GM18502 (cell line): Measurements from ENCODE around the gene CISD2.
"Not testable (repeated sequence)": the region's sequence is repeated elsewhere in the genome, so short reads cannot be mapped to it uniquely, and the experiment has no call there.

Source experiments
- ATAC-seq: cut with Tn5 transposase; IDR thresholded peaks from one replicate; pipeline ENCODE4 v1.9.1; 2021; ENCODE audit warnings: mild to moderate bottlenecking; ENCODE audit not compliant: unreplicated experiment, poor library complexity

Gene CISD2

DNA sequence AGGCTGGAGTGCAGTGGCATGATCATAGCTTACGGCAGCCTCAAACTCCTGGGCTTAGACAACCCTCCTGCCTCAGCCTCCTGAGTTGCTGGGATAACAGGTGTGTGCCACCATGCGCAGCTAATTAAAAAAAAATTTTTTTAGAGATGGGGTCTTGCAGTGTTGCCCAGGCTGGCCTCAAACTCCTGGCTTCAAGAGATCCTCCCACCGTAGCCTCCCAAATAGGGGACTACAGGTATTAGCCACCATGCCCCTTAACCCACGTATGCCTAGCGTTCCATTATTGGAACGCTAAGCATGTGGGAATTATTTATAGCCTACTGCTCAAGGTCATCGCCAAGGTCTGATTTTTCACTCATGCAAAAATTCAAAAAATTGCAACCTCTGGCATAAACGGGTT, 21.1 kb upstream of the CISD2 start:
- ATAC-seq = no peak

DNA sequence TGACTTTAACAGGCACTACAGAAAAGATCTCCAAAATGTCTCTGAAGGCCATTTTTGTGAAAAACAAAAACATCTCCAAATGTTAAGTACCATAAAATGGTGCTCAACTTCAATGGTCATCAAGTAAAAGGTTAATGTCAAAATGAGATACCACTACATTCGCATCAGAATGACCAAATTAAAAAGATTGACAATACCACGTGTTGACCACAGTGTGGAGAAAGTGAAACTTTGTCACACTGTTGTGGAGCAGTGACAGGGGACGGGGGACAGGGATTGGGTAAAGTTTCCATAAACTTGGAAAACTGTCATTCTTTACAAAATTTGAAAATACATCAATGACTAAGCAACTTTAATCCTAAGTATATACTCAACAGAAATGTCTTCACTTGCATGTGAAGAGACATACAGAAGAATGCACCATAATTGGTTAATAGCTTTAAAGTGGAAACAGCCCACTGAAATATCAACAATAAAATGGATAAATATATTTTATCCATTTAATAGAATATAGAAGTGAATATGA, 19.1 kb upstream of the CISD2 start:
- no peak for ATAC-seq

DNA sequence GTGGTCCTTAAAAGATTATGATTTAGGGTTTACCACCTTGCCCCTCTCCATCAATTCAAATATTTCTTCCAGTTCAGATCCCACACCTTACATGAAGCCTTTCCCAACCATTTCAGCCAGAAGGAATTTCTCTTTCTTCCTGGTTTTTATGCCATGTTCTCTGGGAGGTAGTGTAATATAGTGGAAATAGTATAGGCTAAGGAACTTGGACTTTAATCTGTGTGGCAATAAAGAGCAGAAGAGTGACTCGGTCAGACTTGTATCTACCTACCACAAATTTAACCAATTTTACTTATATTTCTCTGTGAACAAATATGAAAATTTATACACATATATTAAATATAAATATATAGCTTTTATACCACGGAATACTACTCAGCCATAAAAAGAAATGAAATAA, 18.4 kb upstream of the CISD2 start:
- ATAC-seq = no peak

DNA sequence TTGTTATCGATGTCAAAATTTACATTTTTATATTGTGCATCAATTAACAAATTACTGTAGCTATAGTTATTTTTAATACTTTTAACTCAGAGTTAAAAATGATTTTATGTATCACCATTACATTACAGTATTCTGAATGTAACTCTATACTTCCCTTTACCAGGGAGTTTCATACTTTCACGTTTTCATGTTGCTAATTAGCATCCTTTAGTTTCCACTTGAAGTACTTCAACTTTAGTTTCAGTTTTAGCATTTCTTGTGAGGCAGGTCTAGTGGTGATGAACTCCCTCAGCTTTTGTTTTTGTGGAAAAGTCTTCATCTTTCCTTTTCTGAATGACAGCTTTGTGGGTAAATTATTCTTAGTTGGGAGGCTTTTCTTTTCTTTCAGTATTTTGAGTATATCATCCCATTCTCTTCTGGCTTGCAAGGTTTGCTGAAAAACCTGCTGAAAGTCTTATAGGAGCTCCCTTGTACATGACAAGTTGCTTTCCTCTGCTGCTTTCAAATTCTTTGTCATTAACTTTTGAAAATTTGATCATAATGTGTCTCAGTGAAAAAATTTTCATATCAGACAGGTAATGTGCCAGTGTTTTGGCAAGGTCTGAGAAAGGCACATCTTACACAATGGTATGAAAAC, 9.8 kb upstream of the CISD2 start:
- ATAC-seq = no peak

DNA sequence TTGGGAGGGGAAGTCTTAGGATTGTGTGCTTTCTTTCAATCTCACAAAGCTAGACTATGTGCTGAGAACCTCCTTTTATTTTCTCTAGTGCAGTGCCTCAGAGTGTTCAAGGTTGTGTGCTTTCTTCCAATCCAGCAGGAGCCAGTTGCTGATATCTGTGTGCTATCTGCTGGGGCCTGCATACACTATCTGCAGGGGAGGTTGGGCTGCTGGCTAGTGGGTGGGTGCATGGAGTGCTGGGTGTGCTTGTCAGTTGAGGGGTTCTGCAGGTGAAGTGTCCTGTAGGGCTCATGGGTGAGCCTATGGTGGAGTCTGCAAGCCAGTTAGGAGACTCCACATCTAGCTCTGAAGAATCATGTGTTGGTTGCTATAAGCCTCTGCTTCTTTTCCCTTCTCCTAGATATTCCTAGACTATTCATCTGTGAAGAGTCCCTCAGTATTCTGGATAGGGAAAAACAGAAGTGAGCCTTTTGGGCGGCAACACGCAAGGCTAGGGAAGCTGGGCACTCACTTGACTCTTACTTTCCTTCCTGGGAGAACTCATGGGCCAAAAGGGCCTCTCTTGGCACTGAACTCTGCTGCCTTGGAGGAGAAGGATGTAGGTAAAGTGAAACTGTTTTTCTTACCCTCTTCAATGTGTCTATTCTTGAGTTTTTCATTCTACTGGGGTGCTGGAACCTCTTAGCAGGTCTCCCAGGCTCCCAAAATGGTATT, 8.0 kb upstream of the CISD2 start:
- no peak for ATAC-seq

DNA sequence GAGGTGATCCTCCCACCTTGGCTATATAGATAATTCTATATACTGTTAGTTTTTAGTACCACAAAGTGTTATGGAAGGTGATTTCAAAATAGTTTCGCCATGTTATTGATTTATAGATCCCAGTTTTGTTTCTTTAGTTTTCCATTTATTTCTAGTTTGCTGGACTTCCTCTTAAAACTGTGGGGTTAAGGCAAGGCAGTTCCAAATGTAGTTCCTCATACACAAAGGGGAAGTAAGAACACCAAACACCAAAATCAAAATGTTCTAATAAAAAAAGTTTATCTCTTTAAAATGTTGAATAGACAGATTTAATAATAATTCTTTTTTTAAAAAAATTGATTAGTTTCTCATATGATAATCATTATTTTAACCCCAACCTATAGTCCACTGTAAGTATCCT, 6.8 kb upstream of the CISD2 start:
- no peak for ATAC-seq

DNA sequence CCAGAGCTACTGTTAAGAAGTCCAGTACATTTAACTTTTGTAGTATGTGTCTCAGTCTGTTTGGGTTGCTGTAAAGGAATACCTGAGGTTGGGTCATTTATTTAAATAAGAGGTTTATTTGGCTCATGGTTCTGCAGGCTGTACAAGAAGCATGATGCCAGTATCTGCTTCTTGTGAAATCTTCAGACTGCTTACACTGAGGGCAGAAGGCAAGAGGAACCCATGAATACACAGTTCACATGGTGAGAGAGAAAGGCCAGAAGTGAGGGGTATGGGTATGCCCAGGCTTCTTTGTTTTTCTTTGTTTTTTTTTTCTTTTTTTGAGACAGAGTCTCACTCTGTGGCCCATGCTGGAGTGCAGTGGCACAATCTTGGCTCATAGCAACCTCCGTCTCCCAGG, 6.0 kb upstream of the CISD2 start:
- no peak for ATAC-seq

DNA sequence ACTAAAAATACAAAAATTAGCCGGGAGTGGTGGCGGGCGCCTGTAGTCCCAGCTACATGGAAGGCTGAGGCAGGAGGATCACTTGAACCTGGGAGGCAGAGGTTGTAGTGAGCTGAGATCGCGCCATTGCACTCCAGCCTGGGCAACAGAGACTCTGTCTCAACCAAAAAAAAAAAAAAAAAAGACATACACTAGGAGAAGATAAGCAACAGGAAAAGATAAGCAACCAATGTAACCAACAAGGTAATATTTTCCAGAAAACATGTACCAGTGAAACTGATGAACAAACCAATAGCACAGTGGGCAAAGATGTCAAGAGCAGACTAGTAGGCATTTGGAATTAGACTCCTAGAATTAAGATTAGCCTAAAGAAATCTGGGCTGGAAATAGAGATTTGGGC, 3.5 kb upstream of the CISD2 start:
- not testable (repeated sequence) for ATAC-seq

DNA sequence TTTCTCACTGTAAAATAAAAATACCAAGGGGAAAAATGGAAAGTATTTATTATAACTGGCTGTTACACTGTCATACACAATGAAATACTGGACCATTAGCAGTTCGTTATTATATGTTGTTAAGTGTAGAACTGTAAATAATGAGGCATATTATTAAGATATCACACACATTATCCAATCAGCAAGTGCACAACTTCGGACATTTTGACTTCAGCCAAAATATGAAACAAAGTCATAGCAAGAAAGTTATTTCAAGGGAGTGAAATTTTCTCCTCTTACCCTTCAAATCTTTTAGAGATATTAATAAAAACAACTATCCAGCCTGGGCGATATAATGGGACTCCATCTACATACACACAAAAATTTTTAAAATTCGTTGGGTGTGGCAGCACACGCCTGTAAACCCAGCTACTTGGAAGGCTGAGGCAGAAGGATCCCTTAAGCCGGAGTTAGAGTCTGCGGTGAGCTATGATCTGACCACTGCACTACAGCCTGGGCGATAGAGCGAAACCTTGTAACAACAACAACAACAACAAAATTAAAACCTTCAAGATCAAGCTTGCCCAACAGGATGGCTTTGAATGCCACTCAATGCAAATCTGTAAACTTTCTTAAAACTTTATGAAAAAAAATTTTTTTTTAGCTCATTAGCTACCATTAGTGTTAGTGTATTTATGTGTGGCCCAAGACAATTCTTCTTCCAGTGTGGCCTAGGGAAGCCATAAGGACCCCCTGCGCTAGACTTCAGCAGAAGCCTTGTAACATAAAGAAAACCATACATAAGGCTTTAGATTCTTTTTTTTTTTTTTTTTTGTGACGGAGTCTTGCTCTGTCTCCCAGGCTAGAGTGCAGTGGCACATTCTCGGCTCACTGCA, 1.3 kb upstream of the CISD2 start:
- ATAC-seq = no peak

DNA sequence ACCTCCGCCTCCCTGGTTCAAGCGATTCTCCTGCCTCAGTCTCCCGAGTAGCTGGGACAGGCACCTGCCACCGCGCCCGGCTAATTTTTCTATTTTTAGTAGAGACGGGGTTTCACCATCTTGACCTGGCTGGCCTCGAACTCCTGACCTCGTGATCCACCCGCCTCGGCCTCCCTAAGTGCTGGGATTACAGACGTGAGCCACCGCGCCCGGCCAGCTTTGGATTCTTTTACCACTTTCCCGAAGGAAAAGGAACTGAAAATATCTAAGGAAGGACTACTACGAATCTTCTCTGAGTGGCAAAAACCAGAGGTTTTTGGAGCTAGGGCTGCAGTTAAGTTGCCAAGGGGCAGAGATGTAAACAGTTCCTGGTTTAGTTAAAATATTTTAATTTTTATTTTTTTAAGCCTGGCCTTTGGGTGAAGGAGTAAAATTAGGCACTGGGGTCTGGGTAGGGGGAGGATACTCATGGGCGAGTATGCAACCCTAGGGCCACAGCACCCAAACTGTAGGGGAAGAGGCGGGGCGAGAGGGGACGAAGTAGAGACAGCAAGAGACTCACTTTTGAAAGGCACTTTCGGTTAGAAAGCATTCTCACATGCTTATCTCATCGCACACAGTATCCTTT, 525 bp upstream of the CISD2 start:
- peak; percentile 55 for ATAC-seq

DNA sequence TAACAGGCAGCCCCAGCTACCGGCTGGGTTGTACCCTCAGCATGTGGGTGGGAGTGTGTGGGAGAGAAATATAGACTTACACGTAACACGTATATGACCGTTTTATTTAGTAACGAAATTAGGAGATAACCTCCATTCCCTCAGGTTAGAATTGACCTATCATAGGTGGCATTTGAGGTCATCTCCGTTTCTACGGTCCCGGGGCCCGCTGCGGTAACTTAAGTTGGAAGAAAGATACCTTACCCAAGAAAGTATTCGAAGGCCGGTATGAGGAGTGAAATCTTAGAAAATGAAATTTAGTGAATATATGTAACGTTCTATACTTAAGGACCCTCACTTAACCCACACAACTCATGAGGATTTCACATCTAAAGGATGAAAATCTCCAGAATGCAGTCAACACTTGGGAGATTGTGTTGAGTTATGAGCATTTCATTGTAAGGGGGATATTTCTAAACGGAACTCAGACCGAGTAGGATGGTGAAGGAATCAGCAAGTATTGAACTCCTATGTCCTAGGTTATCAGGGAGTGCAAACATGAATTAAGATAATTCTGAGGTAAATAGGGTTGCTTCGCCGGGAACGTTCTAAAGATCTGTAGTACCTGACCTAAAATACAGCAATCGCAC, 891 bp downstream of the CISD2 start:
- ATAC-seq = peak; percentile 36

DNA sequence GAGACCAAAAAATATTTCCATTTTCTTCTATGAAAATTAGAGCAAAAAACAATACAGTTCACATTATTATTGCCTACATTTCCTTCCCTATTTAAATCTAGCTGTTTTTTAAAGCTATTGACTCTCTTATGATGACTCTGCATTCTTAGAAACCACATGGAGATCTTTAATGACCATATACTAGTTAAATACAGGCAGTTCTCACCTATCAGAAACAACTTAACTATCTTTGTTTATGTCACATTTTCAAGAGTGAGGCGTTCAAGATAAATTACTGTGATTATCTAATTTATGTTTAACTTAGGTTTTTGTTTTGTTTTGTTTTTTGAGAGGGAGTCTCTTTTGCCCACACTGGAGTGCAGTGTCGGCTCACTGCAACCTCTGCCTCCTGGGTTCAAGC, 3.0 kb downstream of the CISD2 start:
- no peak for ATAC-seq

DNA sequence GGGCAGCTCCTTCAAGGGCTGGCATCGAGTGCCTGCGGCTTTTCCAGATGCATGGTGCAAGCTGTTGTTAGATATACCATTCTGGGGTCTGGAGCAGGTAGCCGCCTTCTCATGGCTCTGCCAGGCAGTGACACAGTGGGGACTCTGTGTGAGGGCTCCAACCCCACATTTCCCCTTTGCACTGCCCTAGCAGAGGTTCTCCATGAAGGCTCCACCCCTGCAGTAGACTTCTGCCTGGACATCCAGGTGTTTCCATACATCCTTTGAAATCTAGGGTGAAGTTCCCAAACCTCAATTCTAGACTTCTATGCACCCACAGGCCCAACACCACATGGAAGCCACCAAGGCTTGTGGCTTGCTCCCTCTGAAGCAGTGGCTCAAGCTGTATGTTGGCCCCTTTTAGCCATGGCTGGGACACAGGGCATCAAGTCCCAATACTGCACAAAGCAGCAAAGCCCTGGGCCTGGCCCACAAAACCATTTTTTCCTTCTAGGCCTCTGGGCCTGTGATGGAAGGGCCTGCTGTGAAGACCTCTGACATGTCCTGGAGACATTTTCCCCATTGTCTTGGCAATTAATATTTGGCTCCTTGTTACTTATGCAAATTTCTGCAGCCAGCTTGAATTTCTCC, 8.8 kb downstream of the CISD2 start:
- not testable (repeated sequence) for ATAC-seq

DNA sequence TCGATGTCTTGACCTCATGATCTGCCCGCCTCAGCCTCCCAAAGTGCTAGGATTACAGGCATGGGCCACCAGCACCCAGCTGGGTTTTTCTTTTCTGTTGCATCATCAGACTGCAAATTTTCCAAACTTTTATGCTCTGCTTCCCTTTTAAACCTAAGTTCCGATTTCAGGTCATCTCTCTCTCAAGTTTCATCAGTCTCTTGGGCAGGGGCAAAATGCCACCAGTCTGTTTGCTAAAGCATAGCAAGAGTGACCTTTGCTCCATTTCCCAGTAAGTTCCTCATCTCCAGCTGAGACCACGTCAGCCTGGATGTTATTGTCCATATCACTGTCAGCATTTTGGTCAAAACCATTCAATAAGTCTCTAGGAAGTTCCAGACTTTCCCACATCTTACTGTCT, 9.6 kb downstream of the CISD2 start:
- ATAC-seq = not testable (repeated sequence)

DNA sequence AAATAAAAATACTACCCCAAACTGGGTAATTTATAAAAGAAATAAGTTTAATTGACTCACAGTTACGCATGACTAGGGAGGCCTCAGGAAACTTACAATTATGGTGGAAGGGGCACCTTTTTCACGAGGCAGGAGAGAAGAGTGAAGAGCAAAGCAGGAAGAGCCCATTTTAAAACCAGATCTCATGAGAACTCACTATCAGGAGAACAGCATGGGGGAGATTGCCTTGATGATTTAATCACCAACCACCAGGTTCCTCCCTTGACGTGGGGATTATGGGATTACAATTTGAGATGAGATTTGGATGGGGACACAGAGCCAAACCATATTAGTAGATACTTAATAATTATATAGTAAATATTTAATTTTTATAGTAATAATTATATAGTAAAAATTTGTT, 10.1 kb downstream of the CISD2 start:
- ATAC-seq = no peak

DNA sequence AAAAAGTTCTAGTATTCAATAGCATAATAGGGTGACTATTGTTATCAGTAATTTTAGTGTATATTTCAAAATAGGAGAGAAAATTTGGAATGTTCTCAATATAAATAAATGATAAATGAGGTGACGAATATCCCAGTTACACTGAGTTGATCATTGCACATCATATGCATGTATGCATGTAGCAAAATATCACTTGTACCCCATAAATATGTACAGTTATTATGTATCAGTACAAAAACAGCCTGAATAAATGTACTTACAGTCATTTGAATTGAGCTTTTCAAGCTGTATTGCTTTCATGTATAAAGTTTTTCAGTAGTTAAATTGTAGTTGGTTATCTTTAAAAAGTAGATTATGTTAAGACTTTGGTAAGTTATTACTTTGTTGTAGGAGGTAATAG, 12.6 kb downstream of the CISD2 start:
- no peak for ATAC-seq

DNA sequence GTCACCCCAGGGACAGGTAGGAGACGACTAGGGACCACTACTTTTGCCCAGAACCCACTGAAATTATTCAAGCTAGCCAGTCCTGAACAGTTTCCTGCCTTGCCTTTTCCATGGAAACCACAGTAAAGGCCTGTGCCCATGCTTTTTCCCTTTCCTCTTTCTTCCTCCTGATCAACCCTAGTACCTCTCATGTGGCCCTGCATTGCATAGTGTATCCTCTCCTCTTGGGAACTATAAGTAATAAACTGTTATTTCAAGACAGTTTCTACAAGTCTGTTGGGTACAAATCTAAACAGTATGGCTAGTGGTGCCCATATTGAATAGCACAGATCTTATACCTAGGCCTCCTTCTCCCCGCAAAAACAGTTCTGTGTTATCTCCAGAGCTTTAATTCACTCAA, 14.5 kb downstream of the CISD2 start:
- no peak for ATAC-seq

DNA sequence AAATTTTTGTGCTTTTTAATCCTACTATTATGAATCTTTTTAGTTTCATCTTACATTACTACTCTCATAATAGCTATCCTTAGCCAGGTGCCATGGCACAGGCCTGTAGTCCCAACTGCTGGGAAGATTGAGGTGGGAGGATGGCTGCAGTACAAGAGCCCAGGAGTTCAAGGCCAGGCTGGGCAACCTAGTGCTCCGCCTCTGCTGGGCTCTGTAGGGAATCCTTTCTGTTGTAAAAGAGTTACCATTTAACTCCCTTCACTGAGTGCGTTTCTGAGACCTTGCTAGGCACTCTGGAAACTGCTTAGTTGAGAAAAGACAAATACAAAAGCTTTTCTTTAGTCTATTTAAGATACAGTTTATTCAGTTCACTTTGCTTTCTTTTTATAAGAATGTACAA, 19.8 kb downstream of the CISD2 start:
- not testable (repeated sequence) for ATAC-seq

DNA sequence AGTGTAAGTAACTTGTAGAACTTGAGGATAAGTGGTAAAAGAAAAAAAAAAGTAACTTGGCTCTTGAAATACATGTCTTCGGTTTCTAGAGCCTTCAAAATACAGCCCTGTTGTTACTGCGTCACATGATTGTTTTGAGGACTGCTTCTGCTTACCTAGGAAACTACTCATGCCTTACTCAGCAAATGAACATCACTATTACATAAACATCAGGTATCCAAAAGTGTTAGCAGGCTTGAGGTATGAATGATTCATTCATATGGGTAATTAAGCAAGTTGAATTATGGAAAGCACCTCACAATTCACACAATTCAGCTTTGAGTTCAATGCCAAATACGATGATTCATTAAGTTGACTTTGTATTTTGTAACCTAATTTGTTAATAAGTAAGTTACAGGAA, 21.1 kb downstream of the CISD2 start:
- not testable (repeated sequence) for ATAC-seq

DNA sequence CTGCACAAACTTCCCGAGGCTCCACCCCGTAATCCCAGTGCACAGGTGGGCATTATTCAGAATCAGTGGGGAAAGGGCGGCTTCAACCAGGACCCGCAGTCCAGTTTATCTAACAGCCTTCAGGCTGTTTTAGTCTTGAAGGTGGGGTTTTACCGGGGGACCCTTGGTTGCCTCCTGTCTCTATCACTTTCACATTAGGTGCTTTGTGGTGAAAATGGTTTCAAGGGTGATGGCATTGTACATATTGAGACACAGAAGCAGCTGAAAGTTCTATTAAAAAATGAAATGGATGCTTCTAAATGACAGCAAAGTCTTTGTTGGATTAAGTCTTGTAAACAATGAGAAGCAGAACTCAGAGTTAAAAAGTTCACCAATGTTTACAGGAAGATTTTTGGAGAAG, 27.8 kb downstream of the CISD2 start:
- ATAC-seq = not testable (repeated sequence)
